B cell (primary cell): Measurements from ENCODE around the gene DCUN1D2.

Source experiments
- CTCF ChIP-seq: fragments of 200-600 bp; IDR thresholded peaks from one replicate; pipeline ENCODE4 v1.8.0; 2022; ENCODE audit warnings: antibody characterized with exemption, mild to moderate bottlenecking
- EZH2 ChIP-seq: IDR thresholded peaks from 2 replicates; pipeline ENCODE4 v1.6.1; 2012; ENCODE audit warnings: borderline replicate concordance, low read depth, mild to moderate bottlenecking, moderate library complexity, low read length; ENCODE audit not compliant: insufficient read depth, poor library complexity, severe bottlenecking

- no peak for TF ChIP-seq CTCF
- TF ChIP-seq EZH2, result no peak
Measured at GRCh38 chr13:113413178-113413897, 77.2 kb downstream of the DCUN1D2 start.
